Activated CD8-positive, alpha-beta T cell treated with anti-CD3 and anti-CD28 coated beads for 36 hours (primary cell): Measurements from ENCODE around the gene MLXIP. TPM values are rescaled to one million over a fixed set of nuclear protein-coding genes. Genes with fewer than 3 reads are reported as not detected.
A peak's percentile ranks its signal among the peaks of the same experiment; 100 is the strongest.
"Not testable (repeated sequence)": the region's sequence is repeated elsewhere in the genome, so short reads cannot be mapped to it uniquely, and the experiment has no call there.

Experiments used
- ATAC-seq: fragments of 200-7000 bp; cut with Tn5 transposase; one replicate; pipeline ENCODE4 v1.10.0; 2021; ENCODE audit warnings: mild to moderate bottlenecking, moderate library complexity
- CTCF ChIA-PET: fragments of 350-600 bp; sonication (Branson Sonifier 250); formaldehyde crosslinking; loops from one replicate; lab custom pipeline; 2021; ENCODE audit warnings: antibody characterized with exemption; lab: Charles Lee
- POLR2A ChIA-PET: fragments of 350-600 bp; sonication (Branson Sonifier 250); formaldehyde crosslinking; loops from one replicate; lab custom pipeline; 2021; ENCODE audit warnings: antibody characterized with exemption; lab: Charles Lee
- DNase-seq: peaks from one replicate; pipeline ENCODE4 v3.0.0-alpha.2; 2020
- H3K27ac Mint-ChIP-seq: one replicate; pipeline ENCODE4 v1.8.0; 2021; ENCODE audit warnings: mild to moderate bottlenecking, mixed read lengths
- H3K27me3 Mint-ChIP-seq: one replicate; pipeline ENCODE4 v1.8.0; 2021; ENCODE audit warnings: mixed read lengths
- H3K36me3 Mint-ChIP-seq: one replicate; pipeline ENCODE4 v1.8.0; 2021; ENCODE audit warnings: low read depth, mixed read lengths
- H3K4me1 Mint-ChIP-seq: one replicate; pipeline ENCODE4 v1.8.0; 2021; ENCODE audit warnings: low read depth, mixed read lengths
- H3K4me3 Mint-ChIP-seq: one replicate; pipeline ENCODE4 v1.8.0; 2021; ENCODE audit warnings: mild to moderate bottlenecking, moderate library complexity, mixed read lengths
- H3K9me3 Mint-ChIP-seq: one replicate; pipeline ENCODE4 v1.8.0; 2021; ENCODE audit warnings: mixed read lengths
- intact Hi-C: fragments of 100-400 bp; cut with micrococcal nuclease; formaldehyde crosslinking; loops from one replicate; pipeline ENCODE4 v1.10.0; 2022
- total RNA-seq, 2 experiments: library from RNA; stranded (reverse); gene quantifications; one replicate each; pipeline ENCODE4 v1.2.3, GENCODE V29; 2021
- TF ChIP-seq, protein P1 (sequence below): fragments of 200-600 bp; IDR thresholded peaks from one replicate; pipeline ENCODE4 v1.8.0; 2022; ENCODE audit warnings: antibody characterized with exemption, mild to moderate bottlenecking

MLXIP gene
- total RNA-seq, 2 experiments from 2014 or later, result 26.0 to 28.7 TPM

DNA sequence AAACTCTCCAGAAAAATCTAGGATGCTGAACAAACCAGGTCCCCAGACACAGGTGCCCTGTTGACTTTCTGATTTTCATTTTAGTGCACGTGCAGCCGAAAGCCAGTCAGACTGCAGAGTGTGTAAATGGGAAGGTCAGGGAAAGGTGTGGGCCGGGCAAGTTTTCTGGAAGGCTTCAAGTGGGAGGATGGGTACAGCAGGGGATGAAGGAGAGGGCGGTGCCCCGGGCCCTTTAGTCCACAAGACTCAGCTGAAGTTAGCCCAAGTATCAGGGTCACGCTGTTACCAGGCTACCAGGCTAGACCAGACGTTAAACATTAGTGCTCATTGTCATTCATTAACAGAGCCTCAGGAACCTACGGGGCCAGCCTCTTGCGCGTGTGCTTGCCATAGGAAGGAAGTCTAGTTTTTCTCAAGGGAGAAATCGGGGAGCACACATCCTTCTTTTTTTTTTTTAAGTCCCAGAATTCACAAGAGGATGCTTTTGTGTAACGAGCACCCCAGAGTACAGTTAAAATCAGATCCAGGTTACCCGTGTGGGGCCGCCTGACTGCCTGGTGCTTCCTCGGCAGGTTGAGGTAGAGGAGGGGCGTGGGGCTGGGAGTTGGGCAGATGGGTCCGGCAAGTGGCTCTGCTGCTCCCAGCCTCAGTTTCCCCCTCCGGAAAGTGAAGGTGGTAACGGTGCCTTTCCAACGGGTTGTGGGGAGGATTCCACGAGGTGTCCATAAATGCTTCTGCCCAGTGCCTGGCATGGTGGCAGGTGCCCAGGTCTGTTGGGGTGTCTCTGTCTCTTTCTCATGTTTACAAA lies 37.8 kb upstream of the MLXIP start:
- Mint-ChIP-seq H3K27me3 (no peaks in the 10 kb centered on the region), H3K27ac (no peak overlapping the region), H3K4me3 (no peak overlapping the region), H3K36me3 (peaks cover 2% of the 10 kb centered on the region), H3K9me3 (no peaks in the 10 kb centered on the region), H3K4me1 (no peaks in the 10 kb centered on the region)
- CTCF ChIA-PET, result no interaction called here
- POLR2A ChIA-PET, result interaction anchor here (0.7 kb wide), 1 partner anchor 17 kb away, joined by 3 read pairs; no protein-coding TSS in a partner anchor
- no peak for ATAC-seq
- intact Hi-C loops, result no loop called here
- no peak for DNase-seq
- TF ChIP-seq, protein P1, sequence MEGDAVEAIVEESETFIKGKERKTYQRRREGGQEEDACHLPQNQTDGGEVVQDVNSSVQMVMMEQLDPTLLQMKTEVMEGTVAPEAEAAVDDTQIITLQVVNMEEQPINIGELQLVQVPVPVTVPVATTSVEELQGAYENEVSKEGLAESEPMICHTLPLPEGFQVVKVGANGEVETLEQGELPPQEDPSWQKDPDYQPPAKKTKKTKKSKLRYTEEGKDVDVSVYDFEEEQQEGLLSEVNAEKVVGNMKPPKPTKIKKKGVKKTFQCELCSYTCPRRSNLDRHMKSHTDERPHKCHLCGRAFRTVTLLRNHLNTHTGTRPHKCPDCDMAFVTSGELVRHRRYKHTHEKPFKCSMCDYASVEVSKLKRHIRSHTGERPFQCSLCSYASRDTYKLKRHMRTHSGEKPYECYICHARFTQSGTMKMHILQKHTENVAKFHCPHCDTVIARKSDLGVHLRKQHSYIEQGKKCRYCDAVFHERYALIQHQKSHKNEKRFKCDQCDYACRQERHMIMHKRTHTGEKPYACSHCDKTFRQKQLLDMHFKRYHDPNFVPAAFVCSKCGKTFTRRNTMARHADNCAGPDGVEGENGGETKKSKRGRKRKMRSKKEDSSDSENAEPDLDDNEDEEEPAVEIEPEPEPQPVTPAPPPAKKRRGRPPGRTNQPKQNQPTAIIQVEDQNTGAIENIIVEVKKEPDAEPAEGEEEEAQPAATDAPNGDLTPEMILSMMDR, result no peak

DNA sequence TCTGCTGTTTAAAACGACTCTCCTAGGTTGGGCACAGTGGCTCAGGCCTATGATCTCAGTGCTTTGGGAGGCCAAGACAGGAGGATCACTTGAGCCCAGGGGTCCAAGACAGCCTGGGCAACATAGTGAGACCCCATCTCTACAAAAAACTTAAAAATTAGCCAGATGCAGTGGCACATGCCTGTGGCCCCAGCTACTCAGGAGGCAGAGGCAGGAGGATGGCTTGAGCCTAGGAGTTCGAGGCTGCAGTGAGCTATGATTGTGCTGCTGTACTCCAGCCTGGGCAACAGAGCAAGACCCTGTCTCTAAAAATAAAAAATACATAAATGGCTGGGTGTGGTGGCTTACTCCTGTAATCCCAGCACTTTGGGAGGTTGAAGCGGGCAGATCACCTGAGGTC lies 37.1 kb upstream of the MLXIP start:
- CTCF ChIA-PET, H3K4me1 Mint-ChIP-seq, H3K36me3 Mint-ChIP-seq, ATAC-seq, intact Hi-C loops, DNase-seq, POLR2A ChIA-PET, H3K9me3 Mint-ChIP-seq, H3K27me3 Mint-ChIP-seq, H3K4me3 Mint-ChIP-seq: not testable (repeated sequence)
- peak overlapping the region; percentile 42 for H3K27ac Mint-ChIP-seq

DNA sequence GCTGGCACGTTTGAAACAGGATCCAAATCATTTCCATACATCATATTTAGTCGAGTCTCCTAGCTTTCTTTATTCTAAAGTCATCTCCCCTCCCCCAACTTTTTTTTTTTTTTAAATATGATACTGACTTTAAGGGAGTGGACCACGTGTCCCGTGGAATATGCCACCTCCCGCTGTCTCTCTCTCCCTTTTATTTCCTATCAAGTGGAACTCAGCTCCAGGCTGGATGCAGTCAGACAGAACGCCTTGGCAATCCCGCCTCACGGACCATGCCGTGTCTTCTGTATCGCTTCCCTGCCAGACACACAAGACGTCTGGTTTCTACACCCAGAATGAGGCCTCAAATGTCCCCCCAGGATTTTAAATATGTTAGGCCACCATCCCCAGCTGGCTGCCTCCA lies 35.6 kb upstream of the MLXIP start:
- H3K9me3 Mint-ChIP-seq, result no peaks in the 10 kb centered on the region
- DNase-seq (no peak), ATAC-seq (no peak)
- H3K36me3 Mint-ChIP-seq, result no peaks in the 10 kb centered on the region
- no peak overlapping the region for H3K27ac Mint-ChIP-seq
- no peak overlapping the region for H3K4me3 Mint-ChIP-seq
- H3K4me1 Mint-ChIP-seq, result no peaks in the 10 kb centered on the region
- intact Hi-C loops, result no loop called here
- POLR2A ChIA-PET, result interaction anchor here (0.6 to 1.3 kb wide), 4 partner anchors 17 to 107 kb away, joined by 3 read pairs; no protein-coding TSS in a partner anchor
- H3K27me3 Mint-ChIP-seq, result no peaks in the 10 kb centered on the region
- CTCF ChIA-PET, result interaction anchor here (0.9 kb wide), 1 partner anchor 11 kb away, joined by 5 read pairs; no protein-coding TSS in a partner anchor
- TF ChIP-seq, protein P1, result no peak

DNA sequence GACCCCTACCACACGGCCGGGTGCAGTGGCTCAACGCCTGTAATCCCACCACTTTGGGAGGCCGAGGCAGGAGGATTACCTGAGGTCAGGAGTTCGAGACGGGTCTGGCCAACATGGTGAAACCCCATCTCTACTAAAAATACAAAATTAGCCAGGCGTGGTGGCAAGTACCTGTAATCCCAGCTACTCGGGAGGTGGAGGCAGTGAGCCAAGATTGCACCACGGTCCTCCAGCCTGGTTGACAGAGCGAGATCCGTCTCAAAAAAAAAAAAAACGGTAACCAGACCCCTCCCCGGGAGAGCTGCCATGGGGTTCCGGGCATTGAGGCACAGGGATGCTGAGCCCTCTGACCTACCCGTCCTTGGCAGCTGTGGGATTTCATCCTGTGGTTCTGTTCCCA lies 35.1 kb upstream of the MLXIP start:
- ChIA-PET CTCF (interaction anchor here (0.9 kb wide), 1 partner anchor 12 kb away, joined by 5 read pairs; no protein-coding TSS in a partner anchor), POLR2A (interaction anchor here (0.9 to 1.3 kb wide), 2 partner anchors 17 to 80 kb away, joined by 3 read pairs; no protein-coding TSS in a partner anchor)
- DNase-seq (no peak), ATAC-seq (no peak)
- H3K27ac Mint-ChIP-seq, result no peak overlapping the region
- H3K27me3 Mint-ChIP-seq, result no peaks in the 10 kb centered on the region
- no peak overlapping the region for H3K4me3 Mint-ChIP-seq
- H3K36me3 Mint-ChIP-seq, result no peaks in the 10 kb centered on the region
- H3K4me1 Mint-ChIP-seq, result no peaks in the 10 kb centered on the region
- H3K9me3 Mint-ChIP-seq, result no peaks in the 10 kb centered on the region
- intact Hi-C loops, result no loop called here
- TF ChIP-seq, protein P1, result no peak

DNA sequence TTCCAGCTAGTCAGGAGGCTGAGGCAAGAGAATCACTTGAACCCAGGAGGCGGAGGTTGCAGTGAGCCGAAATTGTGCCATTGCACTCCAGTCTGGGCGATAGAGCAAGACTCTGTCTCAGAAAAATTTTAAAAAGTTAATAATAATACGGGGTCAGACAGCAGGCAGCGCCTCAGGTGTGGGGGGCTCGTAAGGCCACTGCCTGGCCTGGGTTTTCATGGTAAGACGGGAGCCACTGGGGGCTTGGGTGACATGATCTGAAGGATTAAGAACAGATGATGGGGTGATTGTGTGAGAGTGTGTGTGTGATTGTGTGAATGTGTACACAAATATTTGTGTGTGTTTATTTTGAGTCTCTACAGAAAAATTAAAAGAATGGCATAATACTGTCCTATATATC lies 33.3 kb upstream of the MLXIP start:
- H3K27ac Mint-ChIP-seq, result no peak overlapping the region
- intact Hi-C loops, result no loop called here
- no peak overlapping the region for H3K4me3 Mint-ChIP-seq
- no peaks in the 10 kb centered on the region for H3K27me3 Mint-ChIP-seq
- ATAC-seq (no peak), DNase-seq (no peak)
- no peaks in the 10 kb centered on the region for H3K4me1 Mint-ChIP-seq
- TF ChIP-seq, protein P1, result no peak
- CTCF ChIA-PET, result no interaction called here
- POLR2A ChIA-PET, result no interaction called here
- no peaks in the 10 kb centered on the region for H3K9me3 Mint-ChIP-seq
- no peaks in the 10 kb centered on the region for H3K36me3 Mint-ChIP-seq
